BJ (cell line): ENCODE measurements around the gene UXS1. TPM values are rescaled to one million over a fixed set of nuclear protein-coding genes. Genes with fewer than 3 reads are reported as not detected.

Source experiments
- CTCF ChIA-PET: fragments of 350-600 bp; formaldehyde crosslinking; extraction: SDS; loops from one replicate; lab custom pipeline; 2021; ENCODE audit warnings: antibody characterized with exemption, inconsistent platforms; lab: Yijun Ruan, JAX
- POLR2A ChIA-PET: fragments of 300-600 bp; sonication (Branson Sonifier 250); formaldehyde crosslinking; extraction: SDS; loops from one replicate; lab custom pipeline; 2021; ENCODE audit warnings: antibody characterized with exemption; lab: Charles Lee
- DNase-seq: peaks from one replicate; pipeline ENCODE4 v3.0.0-alpha.2; 2011; ENCODE audit warnings: low read depth
- H3K27me3 ChIP-seq: 2 replicates; pipeline ENCODE4 v1.6.0; 2011; ENCODE audit warnings: low read length; ENCODE audit not compliant: control insufficient read depth, insufficient read depth
- H3K36me3 ChIP-seq: 2 replicates; pipeline ENCODE4 v1.5.1; 2011; ENCODE audit warnings: low read length; ENCODE audit not compliant: control insufficient read depth, insufficient read depth
- H3K4me3 ChIP-seq: 2 replicates; pipeline ENCODE4 v1.5.1; 2011; ENCODE audit warnings: low read depth, mild to moderate bottlenecking, control low read depth, low read length
- CTCF ChIP-seq: IDR thresholded peaks from 2 replicates; pipeline ENCODE4 v1.5.1; 2011; ENCODE audit warnings: low read depth, mild to moderate bottlenecking, control low read depth, inconsistent platforms, low read length, moderate library complexity; ENCODE audit not compliant: insufficient read depth
- polyA plus RNA-seq: library from polyadenylated mRNA; depleted of rRNA; stranded (reverse); fragments of >200 nt; gene quantifications from 2 replicates; pipeline ENCODE4 v1.2.3, GENCODE V29; 2011

Gene UXS1
- polyA plus RNA-seq, 1 experiment = 46.3 TPM

- ChIA-PET POLR2A (no interaction called here), CTCF (interaction anchor here (1.2 kb wide), 1 partner anchor 23 kb away, joined by 3 read pairs; no protein-coding TSS in a partner anchor)
- no peak for TF ChIP-seq CTCF
- no peak overlapping the region for H3K4me3 ChIP-seq
- no peaks in the 10 kb centered on the region for H3K27me3 ChIP-seq
- no peaks in the 10 kb centered on the region for H3K36me3 ChIP-seq
- DNase-seq = no peak
Measured at GRCh38 chr2:106174056-106174455, 20.0 kb downstream of the UXS1 start.

GRCh38 chr2:106172649-106173048, 21.5 kb downstream of the UXS1 start:
- ChIA-PET POLR2A (no interaction called here), CTCF (no interaction called here)
- Histone ChIP-seq H3K27me3 (no peaks in the 10 kb centered on the region), H3K36me3 (no peaks in the 10 kb centered on the region), H3K4me3 (no peak overlapping the region)
- DNase-seq = no peak
- no peak for TF ChIP-seq CTCF

GRCh38 chr2:106168657-106169056, 25.4 kb downstream of the UXS1 start:
- CTCF ChIA-PET = interaction anchor here (1.1 kb wide), 1 partner anchor 50 kb away, joined by 3 read pairs; no protein-coding TSS in a partner anchor
- DNase-seq = no peak
- no peaks in the 10 kb centered on the region for H3K27me3 ChIP-seq
- H3K36me3 ChIP-seq = no peaks in the 10 kb centered on the region
- TF ChIP-seq CTCF = no peak
- H3K4me3 ChIP-seq = no peak overlapping the region
- POLR2A ChIA-PET = no interaction called here

GRCh38 chr2:106167067-106167466, 27.0 kb downstream of the UXS1 start:
- H3K27me3 ChIP-seq = no peaks in the 10 kb centered on the region
- H3K4me3 ChIP-seq = no peak overlapping the region
- POLR2A ChIA-PET = no interaction called here
- CTCF ChIA-PET = interaction anchor here (1.1 kb wide), 1 partner anchor 19 kb away, joined by 4 read pairs; no protein-coding TSS in a partner anchor
- H3K36me3 ChIP-seq = no peaks in the 10 kb centered on the region
- no peak for TF ChIP-seq CTCF
- no peak for DNase-seq

- Histone ChIP-seq H3K27me3 (no peaks in the 10 kb centered on the region), H3K4me3 (no peak overlapping the region), H3K36me3 (peaks cover 1% of the 10 kb centered on the region; the same call in 1 of the 2 replicates)
- ChIA-PET POLR2A (interaction anchor here (0.7 kb wide), 1 partner anchor 822 kb away, joined by 3 read pairs; no protein-coding TSS in a partner anchor), CTCF (no interaction called here)
- TF ChIP-seq CTCF = no peak
- DNase-seq = no peak
Measured at GRCh38 chr2:106165561-106165960, 28.5 kb downstream of the UXS1 start.
